SJSA1 (cell line): ENCODE results near the gene MGAT5. TPM values are rescaled to one million over a fixed set of nuclear protein-coding genes. Genes with fewer than 3 reads are reported as not detected.
A peak's percentile ranks its signal among the peaks of the same experiment; 100 is the strongest.

Experiments
- DNase-seq, 2 experiments: peaks; one replicate each; pipeline ENCODE4 v3.0.0-alpha.2; 2015 to 2020; ENCODE audit warnings: low spot score in 2 of 2, low read depth in 1 of 2
- H3K27ac ChIP-seq: fragments of 250-450 bp; sonication (Bioruptor Pico); 2 replicates; pipeline ENCODE4 v1.5.1; 2020; ENCODE audit warnings: mild to moderate bottlenecking, moderate library complexity
- H3K27me3 ChIP-seq: fragments of 250-450 bp; sonication (Bioruptor Pico); replicated peaks from 2 replicates; pipeline ENCODE4 v1.5.1; 2020; ENCODE audit warnings: mild to moderate bottlenecking, moderate library complexity
- H3K36me3 ChIP-seq: fragments of 250-450 bp; sonication (Bioruptor Pico); 2 replicates; pipeline ENCODE4 v1.5.1; 2020; ENCODE audit warnings: mild to moderate bottlenecking
- H3K4me1 ChIP-seq: fragments of 250-450 bp; sonication (Bioruptor Pico); replicated peaks from 2 replicates; pipeline ENCODE4 v1.6.1; 2021; ENCODE audit warnings: mild to moderate bottlenecking
- H3K4me3 ChIP-seq: fragments of 250-450 bp; sonication (Bioruptor Pico); 2 replicates; pipeline ENCODE4 v1.5.1; 2020; ENCODE audit warnings: mild to moderate bottlenecking
- H3K9me3 ChIP-seq: fragments of 250-450 bp; sonication (Bioruptor Pico); replicated peaks from 2 replicates; pipeline ENCODE4 v1.5.1; 2020; ENCODE audit warnings: mild to moderate bottlenecking
- total RNA-seq: library from RNA; depleted of rRNA; stranded (reverse); fragments of >200 nt; shearing (Covaris generic); gene quantifications from 2 replicates; pipeline ENCODE4 v1.2.3, GENCODE V29; 2014

MGAT5 gene
- total RNA-seq, 1 experiment from 2014 or later, result 30.4 TPM

GRCh38 chr2:134338208-134338607 is 84.3 kb downstream of the MGAT5 start:
- Histone ChIP-seq H3K36me3 (no peaks in the 10 kb centered on the region), H3K27ac (no peak overlapping the region), H3K27me3 (no peaks in the 10 kb centered on the region), H3K4me1 (no peaks in the 10 kb centered on the region), H3K9me3 (no peaks in the 10 kb centered on the region), H3K4me3 (no peak overlapping the region)
- no peak for DNase-seq

GRCh38 chr2:134341476-134341875 is 87.6 kb downstream of the MGAT5 start:
- Histone ChIP-seq H3K9me3 (no peaks in the 10 kb centered on the region), H3K27ac (no peak overlapping the region), H3K36me3 (no peaks in the 10 kb centered on the region), H3K4me3 (no peak overlapping the region), H3K4me1 (no peaks in the 10 kb centered on the region), H3K27me3 (no peaks in the 10 kb centered on the region)
- no peak for DNase-seq

GRCh38 chr2:134344954-134345697 is 91.3 kb downstream of the MGAT5 start:
- peaks cover 25% of the 10 kb centered on the region for H3K4me1 ChIP-seq
- H3K36me3 ChIP-seq, result no peaks in the 10 kb centered on the region
- no peaks in the 10 kb centered on the region for H3K27me3 ChIP-seq
- no peak for DNase-seq
- no peak overlapping the region for H3K4me3 ChIP-seq
- no peaks in the 10 kb centered on the region for H3K9me3 ChIP-seq
- no peak overlapping the region for H3K27ac ChIP-seq

- Histone ChIP-seq H3K27me3 (no peaks in the 10 kb centered on the region), H3K4me1 (peaks cover 25% of the 10 kb centered on the region), H3K9me3 (no peaks in the 10 kb centered on the region), H3K4me3 (no peak overlapping the region), H3K36me3 (no peaks in the 10 kb centered on the region), H3K27ac (no peak overlapping the region)
- no peak for DNase-seq
Measured at GRCh38 chr2:134346141-134346540, 92.3 kb downstream of the MGAT5 start.

- no peaks in the 10 kb centered on the region for H3K27me3 ChIP-seq
- DNase-seq, result no peak
- peaks cover 25% of the 10 kb centered on the region for H3K4me1 ChIP-seq
- H3K9me3 ChIP-seq, result no peaks in the 10 kb centered on the region
- H3K4me3 ChIP-seq, result no peak overlapping the region
- H3K36me3 ChIP-seq, result no peaks in the 10 kb centered on the region
- H3K27ac ChIP-seq, result peak overlapping the region; percentile 79
Measured at GRCh38 chr2:134347756-134348155, 93.9 kb downstream of the MGAT5 start.

GRCh38 chr2:134348239-134348638 is 94.4 kb downstream of the MGAT5 start:
- Histone ChIP-seq H3K9me3 (no peaks in the 10 kb centered on the region), H3K27me3 (no peaks in the 10 kb centered on the region), H3K36me3 (no peaks in the 10 kb centered on the region), H3K4me3 (no peak overlapping the region), H3K4me1 (peaks cover 25% of the 10 kb centered on the region), H3K27ac (peak overlapping the region; percentile 79)
- peak; percentile 62 to 68 for DNase-seq

- Histone ChIP-seq H3K36me3 (no peaks in the 10 kb centered on the region), H3K27me3 (no peaks in the 10 kb centered on the region), H3K9me3 (no peaks in the 10 kb centered on the region), H3K27ac (peak overlapping the region; percentile 79), H3K4me1 (peaks cover 25% of the 10 kb centered on the region), H3K4me3 (no peak overlapping the region)
- DNase-seq, result no peak
Measured at GRCh38 chr2:134348760-134349159, 94.9 kb downstream of the MGAT5 start.

- Histone ChIP-seq H3K27me3 (no peaks in the 10 kb centered on the region), H3K27ac (no peak overlapping the region), H3K36me3 (no peaks in the 10 kb centered on the region), H3K4me1 (peaks cover 25% of the 10 kb centered on the region), H3K9me3 (no peaks in the 10 kb centered on the region), H3K4me3 (no peak overlapping the region)
- DNase-seq, result no peak
Measured at GRCh38 chr2:134351016-134351415, 97.1 kb downstream of the MGAT5 start.

- Histone ChIP-seq H3K27ac (no peak overlapping the region), H3K27me3 (no peaks in the 10 kb centered on the region), H3K4me1 (peaks cover 25% of the 10 kb centered on the region), H3K36me3 (no peaks in the 10 kb centered on the region), H3K9me3 (no peaks in the 10 kb centered on the region), H3K4me3 (no peak overlapping the region)
- no peak for DNase-seq
Measured at GRCh38 chr2:134351899-134352298, 98.0 kb downstream of the MGAT5 start.

- no peak overlapping the region for H3K27ac ChIP-seq
- no peaks in the 10 kb centered on the region for H3K36me3 ChIP-seq
- DNase-seq, result no peak
- no peaks in the 10 kb centered on the region for H3K9me3 ChIP-seq
- no peaks in the 10 kb centered on the region for H3K27me3 ChIP-seq
- no peak overlapping the region for H3K4me3 ChIP-seq
- peaks cover 15% of the 10 kb centered on the region for H3K4me1 ChIP-seq
Measured at GRCh38 chr2:134352844-134353243, 99.0 kb downstream of the MGAT5 start.

GRCh38 chr2:134354611-134355010 is 100.7 kb downstream of the MGAT5 start:
- Histone ChIP-seq H3K4me3 (no peak overlapping the region), H3K27ac (no peak overlapping the region), H3K9me3 (no peaks in the 10 kb centered on the region), H3K27me3 (no peaks in the 10 kb centered on the region), H3K4me1 (no peaks in the 10 kb centered on the region), H3K36me3 (no peaks in the 10 kb centered on the region)
- DNase-seq, result no peak

- Histone ChIP-seq H3K36me3 (no peaks in the 10 kb centered on the region), H3K27ac (no peak overlapping the region), H3K27me3 (no peaks in the 10 kb centered on the region), H3K9me3 (no peaks in the 10 kb centered on the region), H3K4me1 (no peaks in the 10 kb centered on the region), H3K4me3 (no peak overlapping the region)
- no peak for DNase-seq
Measured at GRCh38 chr2:134357814-134358213, 103.9 kb downstream of the MGAT5 start.

GRCh38 chr2:134359367-134360081 is 105.7 kb downstream of the MGAT5 start:
- no peak overlapping the region for H3K27ac ChIP-seq
- DNase-seq, result no peak

GRCh38 chr2:134360745-134361487 is 107.0 kb downstream of the MGAT5 start:
- no peaks in the 10 kb centered on the region for H3K36me3 ChIP-seq
- no peak overlapping the region for H3K4me3 ChIP-seq
- DNase-seq, result no peak
- no peaks in the 10 kb centered on the region for H3K9me3 ChIP-seq
- no peak overlapping the region for H3K27ac ChIP-seq
- no peaks in the 10 kb centered on the region for H3K4me1 ChIP-seq
- no peaks in the 10 kb centered on the region for H3K27me3 ChIP-seq

More at GRCh38 chr2:134359367-134360081, 105.7 kb downstream of the MGAT5 start:
- Histone ChIP-seq H3K9me3 (no peaks in the 10 kb centered on the region), H3K27me3 (no peaks in the 10 kb centered on the region), H3K36me3 (no peaks in the 10 kb centered on the region), H3K4me1 (no peaks in the 10 kb centered on the region), H3K4me3 (no peak overlapping the region)
